CD14-positive monocyte (primary cell): Measurements from ENCODE around the gene RPP14. TPM values are rescaled to one million over a fixed set of nuclear protein-coding genes. Genes with fewer than 3 reads are reported as not detected.

Experiments
- DNase-seq, 3 donors: peaks; one replicate each; pipeline ENCODE4 v3.0.0-alpha.2; 2011 to 2022
- H2AFZ ChIP-seq: 2 replicates; pipeline ENCODE4 v1.6.0; 2012; ENCODE audit warnings: mild to moderate bottlenecking, low read depth, low read length, inconsistent platforms; ENCODE audit not compliant: insufficient read depth, poor library complexity, severe bottlenecking
- H3K27ac ChIP-seq, 2 donors: 1 replicate in 1 of 2; 2 replicates in 1 of 2; pipeline ENCODE4 v1.5.1; 2012 to 2013; ENCODE audit warnings: low read length in 2 of 2, control low read depth in 1 of 2, inconsistent platforms in 1 of 2, low read depth in 1 of 2, mild to moderate bottlenecking in 1 of 2
- H3K27me3 ChIP-seq, 2 donors: one replicate each; pipeline versions ENCODE4 v1.6.0 to v1.6.1; 2011 to 2013; ENCODE audit warnings: low read length in 2 of 2; ENCODE audit not compliant: control insufficient read depth in 2 of 2, insufficient read depth in 2 of 2
- H3K36me3 ChIP-seq, 2 donors: replicated peaks in 1 of 2; 1 replicate in 1 of 2; 2 replicates in 1 of 2; pipeline versions ENCODE4 v1.5.1 to v1.6.1; 2012 to 2013; ENCODE audit warnings: low read length in 2 of 2, control low read depth in 1 of 2, inconsistent platforms in 1 of 2, mild to moderate bottlenecking in 1 of 2; ENCODE audit not compliant: insufficient read depth in 2 of 2, control insufficient read depth in 1 of 2
- H3K4me1 ChIP-seq, 2 donors: 1 replicate in 1 of 2; 2 replicates in 1 of 2; pipeline versions ENCODE4 v1.5.1 to v1.6.1; 2012 to 2013; ENCODE audit warnings: low read length in 2 of 2, control low read depth in 1 of 2, inconsistent platforms in 1 of 2, mild to moderate bottlenecking in 1 of 2, moderate library complexity in 1 of 2; ENCODE audit not compliant: insufficient read depth in 2 of 2, control insufficient read depth in 1 of 2
- H3K4me2 ChIP-seq: replicated peaks from 2 replicates; pipeline ENCODE3; 2012; ENCODE audit warnings: low read length, moderate library complexity, mild to moderate bottlenecking; ENCODE audit not compliant: poor library complexity, severe bottlenecking; ENCODE audit errors: extremely low read depth
- H3K4me3 ChIP-seq, 3 experiments: fragments of 200-600 bp in 1 of 3; sonication (generic) in 1 of 3; replicated peaks in 1 of 3; 1 replicate in 2 of 3; 2 replicates in 1 of 3; pipeline ENCODE4 v1.5.1; 2011 to 2013; ENCODE audit warnings: low read length in 3 of 3, mild to moderate bottlenecking in 3 of 3, control low read depth in 2 of 3, low read depth in 2 of 3, inconsistent platforms in 1 of 3, moderate library complexity in 1 of 3
- H3K79me2 ChIP-seq: 2 replicates; pipeline ENCODE4 v1.6.0; 2012; ENCODE audit warnings: mild to moderate bottlenecking, control low read depth, inconsistent platforms, low read length, moderate library complexity; ENCODE audit not compliant: insufficient read depth
- H3K9ac ChIP-seq: 2 replicates; pipeline ENCODE4 v1.6.0; 2017; ENCODE audit warnings: low read length, mild to moderate bottlenecking; ENCODE audit not compliant: insufficient read depth, poor library complexity, severe bottlenecking
- H3K9me3 ChIP-seq, 2 donors: replicated peaks in 1 of 2; 1 replicate in 1 of 2; 2 replicates in 1 of 2; pipeline versions ENCODE4 v1.5.1 to v1.6.1; 2012 to 2013; ENCODE audit warnings: low read length in 2 of 2, control low read depth in 1 of 2; ENCODE audit not compliant: control insufficient read depth in 1 of 2, insufficient read depth in 1 of 2
- H4K20me1 ChIP-seq: 2 replicates; pipeline ENCODE4 v1.6.0; 2012; ENCODE audit warnings: mild to moderate bottlenecking, low read length, control low read depth, moderate library complexity; ENCODE audit not compliant: insufficient read depth
- H3K27ac Mint-ChIP-seq, 7 donors: one replicate each; pipeline ENCODE4 v1.8.0; 2020; ENCODE audit warnings: mild to moderate bottlenecking in 7 of 7, mixed read lengths in 7 of 7, moderate library complexity in 6 of 7, inconsistent platforms in 2 of 7
- H3K27me3 Mint-ChIP-seq, 3 donors: one replicate each; pipeline ENCODE4 v1.8.0; 2021 to 2022; ENCODE audit warnings: low read depth in 3 of 3, mild to moderate bottlenecking in 3 of 3, mixed read lengths in 3 of 3, moderate library complexity in 3 of 3, inconsistent platforms in 1 of 3
- H3K36me3 Mint-ChIP-seq, 2 donors: one replicate each; pipeline ENCODE4 v1.8.0; 2020; ENCODE audit warnings: mixed read lengths in 2 of 2, inconsistent platforms in 1 of 2, mild to moderate bottlenecking in 1 of 2
- H3K4me1 Mint-ChIP-seq: one replicate; pipeline ENCODE4 v1.8.0; 2020; ENCODE audit warnings: mild to moderate bottlenecking, mixed read lengths
- H3K4me3 Mint-ChIP-seq, 2 donors: one replicate each; pipeline ENCODE4 v1.8.0; 2020; ENCODE audit warnings: mild to moderate bottlenecking in 2 of 2, mixed read lengths in 2 of 2, moderate library complexity in 1 of 2
- H3K9me3 Mint-ChIP-seq, 7 donors: one replicate each; pipeline ENCODE4 v1.8.0; 2020 to 2022; ENCODE audit warnings: mixed read lengths in 7 of 7, mild to moderate bottlenecking in 6 of 7, moderate library complexity in 6 of 7, inconsistent platforms in 2 of 7
- WGBS: methylation state at CpG from one replicate; pipeline ENCODE4 v1.1.5; 2013; ENCODE audit warnings: missing lambda C conversion rate; ENCODE audit not compliant: insufficient coverage; 5-methylcytosine and 5-hydroxymethylcytosine counted together
- intact Hi-C, 2 donors: fragments of 100-400 bp; cut with micrococcal nuclease; formaldehyde crosslinking; loops; one replicate each; pipeline versions ENCODE4 v1.15.0 to v1.15.1; 2023
- polyA minus RNA-seq: library from RNA; depleted of rRNA, polyadenylated mRNA; stranded (reverse); fragments of >200 nt; gene quantifications from 2 replicates; pipeline ENCODE4 v1.2.3, GENCODE V29; 2012
- polyA plus RNA-seq, 3 donors: library from polyadenylated mRNA; depleted of rRNA in 1 of 3; unstranded in 2 of 3; stranded (reverse) in 1 of 3; fragments of 300-500 nt in 2 of 3; fragments of >200 nt in 1 of 3; fragmentation: Illumina TruSeq in 2 of 3; gene quantifications; 1 replicate in 2 of 3; 2 replicates in 1 of 3; pipeline ENCODE4 v1.2.3, GENCODE V29; 2012 to 2021
- total RNA-seq, 12 experiments: library from RNA in 1 of 12; stranded (reverse) in 1 of 12; fragments of 120-200 nt in 1 of 12; gene quantifications; one replicate each; pipeline ENCODE4 v1.2.4 and lab custom pipeline; 2013 to 2026; ENCODE audit warnings: mixed read lengths in 6 of 12, inconsistent platforms in 1 of 12
- TF ChIP-seq, protein P1 (sequence below): fragments of 200-600 bp; IDR thresholded peaks from one replicate; pipeline ENCODE4 v1.8.0; 2022; ENCODE audit warnings: antibody characterized with exemption, mild to moderate bottlenecking

Gene RPP14
- total RNA-seq (2013) = 8.5 TPM
- polyA plus RNA-seq (1 to 10 TPM; 3.5 to 8.8 (median 6.6) TPM), polyA minus RNA-seq (3.7 and 4.0 TPM in 2 replicates), total RNA-seq (lab: John Stamatoyannopoulos, UW) (1.9 to 14.5 (median 8.0) reads per million in 11 experiments)

- Histone ChIP-seq H4K20me1 (peaks cover 29% of the 10 kb centered on the region), H3K4me3 (peak within 1 kb of the TSS; percentile 80 to 88 (median 87)), H3K9ac (peak within 1 kb of the TSS; percentile 91), H3K79me2 (peaks cover 47% of the 10 kb centered on the region), H3K4me1 (peaks cover 18 to 23% of the 10 kb centered on the region in 2 donors), H2AFZ (peak within 1 kb of the TSS; percentile 73), H3K27ac (peak within 1 kb of the TSS; percentile 81 to 93), H3K4me2 (peak within 1 kb of the TSS; percentile 81), H3K27me3 (no peaks in the 10 kb centered on the region), H3K36me3 (peaks cover 14 to 29% of the 10 kb centered on the region in 2 donors), H3K9me3 (peaks cover 8 to 9% of the 10 kb centered on the region in 2 donors)
- H3K36me3 Mint-ChIP-seq = peaks cover 10 to 19% of the 10 kb centered on the region in 2 donors
- H3K4me1 Mint-ChIP-seq = peaks cover 27% of the 10 kb centered on the region
- under 1% methylated on average over 66 of the region's 71 CpGs for WGBS
- H3K27ac Mint-ChIP-seq = peak within 1 kb of the TSS; percentile 98 to 100 (median 100)
- intact Hi-C loops = loop anchor here (5.0 kb wide), 2 partner anchors 111 to 326 kb away; no protein-coding TSS in a partner anchor
- peaks cover 5 to 10% (median 7%) of the 10 kb centered on the region in 7 donors for H3K9me3 Mint-ChIP-seq
- peak within 1 kb of the TSS; percentile 94 to 98 for H3K4me3 Mint-ChIP-seq
- TF ChIP-seq, protein P1, sequence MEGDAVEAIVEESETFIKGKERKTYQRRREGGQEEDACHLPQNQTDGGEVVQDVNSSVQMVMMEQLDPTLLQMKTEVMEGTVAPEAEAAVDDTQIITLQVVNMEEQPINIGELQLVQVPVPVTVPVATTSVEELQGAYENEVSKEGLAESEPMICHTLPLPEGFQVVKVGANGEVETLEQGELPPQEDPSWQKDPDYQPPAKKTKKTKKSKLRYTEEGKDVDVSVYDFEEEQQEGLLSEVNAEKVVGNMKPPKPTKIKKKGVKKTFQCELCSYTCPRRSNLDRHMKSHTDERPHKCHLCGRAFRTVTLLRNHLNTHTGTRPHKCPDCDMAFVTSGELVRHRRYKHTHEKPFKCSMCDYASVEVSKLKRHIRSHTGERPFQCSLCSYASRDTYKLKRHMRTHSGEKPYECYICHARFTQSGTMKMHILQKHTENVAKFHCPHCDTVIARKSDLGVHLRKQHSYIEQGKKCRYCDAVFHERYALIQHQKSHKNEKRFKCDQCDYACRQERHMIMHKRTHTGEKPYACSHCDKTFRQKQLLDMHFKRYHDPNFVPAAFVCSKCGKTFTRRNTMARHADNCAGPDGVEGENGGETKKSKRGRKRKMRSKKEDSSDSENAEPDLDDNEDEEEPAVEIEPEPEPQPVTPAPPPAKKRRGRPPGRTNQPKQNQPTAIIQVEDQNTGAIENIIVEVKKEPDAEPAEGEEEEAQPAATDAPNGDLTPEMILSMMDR = peak; percentile 89
- H3K27me3 Mint-ChIP-seq = peaks cover 7 to 12% (median 8%) of the 10 kb centered on the region in 3 donors
- DNase-seq = peak; percentile 97 to 99 (median 98)
Observed at GRCh38 chr3:58305882-58306711, at the start of gene RPP14, which contains the start of gene HTD2. TSS of gene RPP14 (plus strand) at chr3:58306245. CDS start at chr3:58310330, 4,085 bp downstream. TSS of gene HTD2 (plus strand) at chr3:58306520. CDS start at chr3:58317614, 11,094 bp downstream.

GRCh38 chr3:58256511-58256910 lies 49.5 kb upstream of the RPP14 start:
- H3K27ac Mint-ChIP-seq = peak overlapping the region in 5 of 7 donors; percentile 3 to 79 (median 54)
- H3K27me3 Mint-ChIP-seq = no peaks in the 10 kb centered on the region
- Histone ChIP-seq H3K27me3 (no peaks in the 10 kb centered on the region), H3K27ac (no peak overlapping the region), H3K9ac (no peak overlapping the region), H2AFZ (no peak overlapping the region), H3K4me1 (peaks cover 0 to 6% of the 10 kb centered on the region in 2 donors), H3K36me3 (peaks cover 23 to 59% of the 10 kb centered on the region in 2 donors), H3K9me3 (no peaks in the 10 kb centered on the region), H3K79me2 (no peaks in the 10 kb centered on the region), H4K20me1 (peaks cover 5% of the 10 kb centered on the region), H3K4me2 (no peak overlapping the region), H3K4me3 (no peak overlapping the region)
- no peak for DNase-seq
- intact Hi-C loops = no loop called here
- no peaks in the 10 kb centered on the region for H3K9me3 Mint-ChIP-seq
- H3K4me1 Mint-ChIP-seq = peaks cover 19% of the 10 kb centered on the region
- TF ChIP-seq, protein P1 = no peak
- no CpG with 5 or more reads among the region's 4 CpGs for WGBS
- peaks cover 44 to 58% of the 10 kb centered on the region in 2 donors for H3K36me3 Mint-ChIP-seq
- no peak overlapping the region for H3K4me3 Mint-ChIP-seq
